MCF 10A (cell line): Measurements from ENCODE around the gene LY6G6C. TPM values are rescaled to one million over a fixed set of nuclear protein-coding genes. Genes with fewer than 3 reads are reported as not detected.

Experiments
- BruUV-seq: library from RNA; stranded (reverse); fragments of 400-500 nt; replicated peaks from 2 replicates; lab custom pipeline; 2021; lab: Mats Ljungman, UMichigan
- CTCF ChIA-PET: fragments of 300-600 bp; sonication (Branson Sonifier 250); formaldehyde crosslinking; extraction: SDS; loops from one replicate; lab custom pipeline; 2021; ENCODE audit warnings: antibody characterized with exemption, inconsistent platforms; lab: Yijun Ruan, JAX
- POLR2A ChIA-PET: fragments of 300-600, 350-650 bp; sonication (Branson Sonifier 250); formaldehyde crosslinking; extraction: SDS; loops from one replicate; lab custom pipeline; 2020; ENCODE audit warnings: antibody characterized with exemption, inconsistent platforms; lab: Yijun Ruan, JAX
- DNase-seq: peaks from one replicate; pipeline ENCODE4 v3.0.0-alpha.2; 2018; ENCODE audit not compliant: unreplicated experiment
- H3K27ac Mint-ChIP-seq: one replicate; pipeline ENCODE4 v1.8.0; 2022; ENCODE audit warnings: mild to moderate bottlenecking, low read depth, mixed read lengths; ENCODE audit not compliant: unreplicated experiment
- H3K27me3 Mint-ChIP-seq: one replicate; pipeline ENCODE4 v1.8.0; 2022; ENCODE audit warnings: mixed read lengths; ENCODE audit not compliant: insufficient read depth, unreplicated experiment
- H3K36me3 Mint-ChIP-seq: one replicate; pipeline ENCODE4 v1.8.0; 2022; ENCODE audit warnings: mild to moderate bottlenecking, moderate library complexity, mixed read lengths; ENCODE audit not compliant: insufficient read depth, unreplicated experiment
- H3K4me1 Mint-ChIP-seq: one replicate; pipeline ENCODE4 v1.8.0; 2022; ENCODE audit warnings: mixed read lengths; ENCODE audit not compliant: insufficient read depth, unreplicated experiment
- H3K4me3 Mint-ChIP-seq: one replicate; pipeline ENCODE4 v1.8.0; 2022; ENCODE audit warnings: mild to moderate bottlenecking, moderate library complexity, mixed read lengths; ENCODE audit not compliant: unreplicated experiment
- H3K9me3 Mint-ChIP-seq: one replicate; pipeline ENCODE4 v1.8.0; 2022; ENCODE audit warnings: mixed read lengths; ENCODE audit not compliant: unreplicated experiment
- intact Hi-C: fragments of 100-400 bp; cut with micrococcal nuclease; formaldehyde crosslinking; loops from 2 replicates; pipeline ENCODE4 v1.14.1; 2022
- total RNA-seq: library from RNA; stranded (reverse); gene quantifications from 2 replicates; pipeline ENCODE4 v1.2.3, GENCODE V29; 2022
- TF ChIP-seq, protein P1 (sequence below): fragments of 200-600 bp; IDR thresholded peaks from one replicate; pipeline ENCODE4 v1.8.0; 2022; ENCODE audit warnings: antibody characterized with exemption, mild to moderate bottlenecking; ENCODE audit not compliant: unreplicated experiment

LY6G6C gene
- total RNA-seq, 1 experiment from 2014 or later = not detected

- BruUV-seq = no TSS peak
- intact Hi-C loops = loop anchor here (1.0 to 2.0 kb wide), 2 partner anchors 40 to 87 kb away; partner anchors contain the start of genes DDAH2 and LY6G5C
- Mint-ChIP-seq H3K9me3 (no peaks in the 10 kb centered on the region), H3K27me3 (no peaks in the 10 kb centered on the region), H3K36me3 (no peaks in the 10 kb centered on the region), H3K4me3 (no peak overlapping the region), H3K27ac (no peak overlapping the region), H3K4me1 (peaks cover 5% of the 10 kb centered on the region)
- ChIA-PET CTCF (interaction anchor here (0.5 to 2.2 kb wide), 13 partner anchors 10 to 88 kb away, joined by 3 to 19 read pairs (median 5); partner anchors contain the start of gene LY6G5C), POLR2A (interaction anchor here (0.7 kb wide), 1 partner anchor 29 kb away, joined by 3 read pairs; the partner anchor contains the start of gene MSH5)
- TF ChIP-seq, protein P1, sequence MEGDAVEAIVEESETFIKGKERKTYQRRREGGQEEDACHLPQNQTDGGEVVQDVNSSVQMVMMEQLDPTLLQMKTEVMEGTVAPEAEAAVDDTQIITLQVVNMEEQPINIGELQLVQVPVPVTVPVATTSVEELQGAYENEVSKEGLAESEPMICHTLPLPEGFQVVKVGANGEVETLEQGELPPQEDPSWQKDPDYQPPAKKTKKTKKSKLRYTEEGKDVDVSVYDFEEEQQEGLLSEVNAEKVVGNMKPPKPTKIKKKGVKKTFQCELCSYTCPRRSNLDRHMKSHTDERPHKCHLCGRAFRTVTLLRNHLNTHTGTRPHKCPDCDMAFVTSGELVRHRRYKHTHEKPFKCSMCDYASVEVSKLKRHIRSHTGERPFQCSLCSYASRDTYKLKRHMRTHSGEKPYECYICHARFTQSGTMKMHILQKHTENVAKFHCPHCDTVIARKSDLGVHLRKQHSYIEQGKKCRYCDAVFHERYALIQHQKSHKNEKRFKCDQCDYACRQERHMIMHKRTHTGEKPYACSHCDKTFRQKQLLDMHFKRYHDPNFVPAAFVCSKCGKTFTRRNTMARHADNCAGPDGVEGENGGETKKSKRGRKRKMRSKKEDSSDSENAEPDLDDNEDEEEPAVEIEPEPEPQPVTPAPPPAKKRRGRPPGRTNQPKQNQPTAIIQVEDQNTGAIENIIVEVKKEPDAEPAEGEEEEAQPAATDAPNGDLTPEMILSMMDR = no peak
- DNase-seq = no peak
Measured at GRCh38 chr6:31768363-31769257, 47.1 kb upstream of the LY6G6C start.

DNA sequence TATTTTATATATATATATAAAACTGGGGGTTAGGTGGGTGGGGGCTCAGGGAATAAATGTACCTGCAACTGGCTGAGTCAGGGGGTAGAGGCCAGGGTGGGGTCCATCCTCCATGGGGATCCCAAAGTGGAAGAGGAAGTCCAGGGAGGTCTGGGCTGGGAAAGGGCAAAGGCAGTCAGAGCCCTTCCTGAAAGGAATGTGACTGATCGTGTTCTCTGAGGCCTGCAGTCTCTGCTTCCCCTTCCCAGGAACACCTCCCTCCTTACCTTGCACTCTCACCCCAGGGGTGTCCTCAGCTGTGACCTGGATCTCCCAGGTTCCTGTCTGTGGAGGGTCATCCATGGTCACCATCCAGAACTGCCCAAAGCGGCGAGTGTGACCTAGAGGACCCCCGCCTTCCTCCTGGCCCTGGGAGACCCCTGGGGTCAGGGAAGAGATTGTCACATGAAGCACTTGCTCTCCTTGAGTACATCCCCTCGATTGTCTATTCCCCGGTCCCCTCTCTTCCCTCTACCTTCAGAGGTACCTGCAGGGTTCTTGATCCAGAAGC is 45.6 kb upstream of the LY6G6C start:
- intact Hi-C loops = no loop called here
- CTCF ChIA-PET = no interaction called here
- no peak for DNase-seq
- Mint-ChIP-seq H3K9me3 (no peaks in the 10 kb centered on the region), H3K4me1 (no peaks in the 10 kb centered on the region), H3K27ac (no peak overlapping the region), H3K36me3 (no peaks in the 10 kb centered on the region), H3K27me3 (no peaks in the 10 kb centered on the region), H3K4me3 (no peak overlapping the region)
- no TSS peak for BruUV-seq
- POLR2A ChIA-PET = no interaction called here
- TF ChIP-seq, protein P1 = no peak

DNA sequence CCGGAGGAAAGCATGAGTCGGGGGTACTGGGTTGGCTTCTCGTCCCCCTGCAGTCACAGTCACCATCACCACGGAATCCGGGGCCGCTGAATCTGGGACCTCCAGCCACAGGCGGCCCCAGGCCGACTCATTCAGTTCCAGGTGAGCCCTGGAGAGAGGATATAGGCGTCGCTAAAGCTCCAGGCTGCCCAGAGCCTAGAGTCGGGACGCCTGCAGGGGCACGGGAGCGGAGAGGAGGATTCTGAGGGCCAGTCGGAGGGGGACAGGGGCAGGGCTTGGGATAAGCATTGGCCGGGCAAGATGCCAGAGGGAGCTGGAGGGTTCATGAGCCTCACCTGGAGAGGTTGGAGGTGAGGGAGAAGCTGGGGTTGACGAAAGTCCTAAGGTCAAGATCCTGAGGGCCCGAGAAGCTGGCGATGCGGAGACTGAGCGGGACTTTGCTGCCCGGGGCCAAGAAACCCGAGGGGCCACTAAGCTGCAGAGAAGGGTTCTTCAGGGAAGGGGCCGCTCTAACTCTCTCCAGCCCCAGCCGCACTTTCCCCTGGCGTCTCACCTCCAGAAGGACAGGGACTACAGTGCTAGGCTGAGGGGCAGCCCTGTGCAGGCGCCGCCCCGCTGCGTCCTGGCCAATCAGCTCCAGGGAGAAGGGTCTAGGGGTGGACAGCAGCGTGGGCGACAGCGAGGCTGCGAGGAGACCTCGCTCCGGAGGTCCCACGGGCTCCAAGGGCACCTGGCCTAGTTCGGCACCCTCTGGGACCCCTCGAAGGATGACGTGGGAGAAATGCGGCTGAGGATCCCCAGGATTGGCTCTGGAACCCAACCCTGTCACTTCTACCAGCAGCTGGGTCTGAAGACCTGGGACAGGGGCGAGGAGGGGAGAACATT is 44.6 kb upstream of the LY6G6C start:
- H3K4me3 Mint-ChIP-seq = no peak overlapping the region
- ChIA-PET POLR2A (interaction anchor here (0.8 kb wide), 1 partner anchor 13 kb away, joined by 3 read pairs; no protein-coding TSS in a partner anchor), CTCF (no interaction called here)

More for the DNA sequence above, 44.6 kb upstream of the LY6G6C start:
- TF ChIP-seq, protein P1 = no peak
- Mint-ChIP-seq H3K27me3 (no peaks in the 10 kb centered on the region), H3K27ac (no peak overlapping the region), H3K9me3 (no peaks in the 10 kb centered on the region), H3K4me1 (no peaks in the 10 kb centered on the region), H3K36me3 (no peaks in the 10 kb centered on the region)
- no peak for DNase-seq
- intact Hi-C loops = no loop called here
- BruUV-seq = no TSS peak
